ENCODE data around the gene NEUROD6.

Gene NEUROD6

DNA sequence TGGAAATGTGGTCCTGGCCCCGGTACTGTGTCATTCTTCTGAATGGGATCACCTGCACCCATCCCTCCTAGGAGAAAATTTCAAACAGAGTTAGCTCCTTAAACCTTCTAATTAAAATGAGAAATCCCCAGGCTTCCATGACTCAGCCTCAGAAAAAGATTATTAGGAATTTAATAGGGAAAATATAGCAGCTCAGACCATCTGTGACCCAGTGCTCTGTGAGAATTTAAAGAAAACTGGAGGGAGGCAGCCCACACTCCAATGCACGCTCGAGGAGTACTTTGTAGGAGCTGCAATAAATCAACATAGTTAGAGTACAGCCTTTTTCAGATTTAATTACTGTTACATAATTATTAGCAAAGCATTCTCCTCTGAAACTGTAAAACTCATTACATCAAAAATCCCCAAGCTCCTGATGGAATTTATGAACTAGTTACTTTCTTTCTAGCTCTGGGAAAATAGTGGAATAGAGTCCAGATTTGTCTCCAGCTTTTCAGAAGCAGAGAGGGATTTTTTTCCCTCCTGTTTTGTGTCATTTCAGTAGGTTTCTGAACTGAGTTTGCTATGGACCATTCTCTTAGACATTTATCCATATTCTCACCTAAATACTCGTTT lies 30.1 kb downstream of the NEUROD6 start:
- no peak for DNase-seq (ENCODE audit: extremely low read depth, low read depth)
- TF ChIP-seq, protein P1, sequence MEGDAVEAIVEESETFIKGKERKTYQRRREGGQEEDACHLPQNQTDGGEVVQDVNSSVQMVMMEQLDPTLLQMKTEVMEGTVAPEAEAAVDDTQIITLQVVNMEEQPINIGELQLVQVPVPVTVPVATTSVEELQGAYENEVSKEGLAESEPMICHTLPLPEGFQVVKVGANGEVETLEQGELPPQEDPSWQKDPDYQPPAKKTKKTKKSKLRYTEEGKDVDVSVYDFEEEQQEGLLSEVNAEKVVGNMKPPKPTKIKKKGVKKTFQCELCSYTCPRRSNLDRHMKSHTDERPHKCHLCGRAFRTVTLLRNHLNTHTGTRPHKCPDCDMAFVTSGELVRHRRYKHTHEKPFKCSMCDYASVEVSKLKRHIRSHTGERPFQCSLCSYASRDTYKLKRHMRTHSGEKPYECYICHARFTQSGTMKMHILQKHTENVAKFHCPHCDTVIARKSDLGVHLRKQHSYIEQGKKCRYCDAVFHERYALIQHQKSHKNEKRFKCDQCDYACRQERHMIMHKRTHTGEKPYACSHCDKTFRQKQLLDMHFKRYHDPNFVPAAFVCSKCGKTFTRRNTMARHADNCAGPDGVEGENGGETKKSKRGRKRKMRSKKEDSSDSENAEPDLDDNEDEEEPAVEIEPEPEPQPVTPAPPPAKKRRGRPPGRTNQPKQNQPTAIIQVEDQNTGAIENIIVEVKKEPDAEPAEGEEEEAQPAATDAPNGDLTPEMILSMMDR (IDR thresholded peaks at IDR 0.05; ENCODE audit: low read depth, low read length, missing control alignments), result no peak
- no peak overlapping the region for H3K4me3 ChIP-seq (replicated peaks; ENCODE audit: low read depth, low read length)

DNA sequence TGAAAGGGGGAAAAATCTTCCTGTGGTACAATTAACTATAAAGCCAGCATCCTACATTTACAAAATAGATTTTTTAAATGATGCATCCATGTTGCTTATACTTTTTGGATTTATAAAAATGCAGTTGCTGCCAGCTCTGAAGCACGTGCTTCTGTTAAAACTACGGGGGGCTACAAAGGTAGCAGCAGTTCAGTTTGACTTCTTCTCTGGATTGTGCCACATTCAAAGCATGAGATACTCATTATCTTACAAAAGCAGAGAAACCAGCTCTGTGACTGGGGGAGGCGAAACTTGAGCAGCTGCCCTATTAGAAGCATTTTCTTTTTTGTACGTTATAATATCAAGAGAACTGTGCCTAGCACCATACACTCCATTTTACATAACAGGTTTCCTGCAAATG lies 31.1 kb downstream of the NEUROD6 start:
- TF ChIP-seq, protein P1 (IDR thresholded peaks at IDR 0.05; ENCODE audit: low read depth, low read length, missing control alignments), result no peak
- H3K4me3 ChIP-seq (replicated peaks; ENCODE audit: low read depth, low read length), result no peak overlapping the region
- no peak for DNase-seq (ENCODE audit: extremely low read depth, low read depth)

DNA sequence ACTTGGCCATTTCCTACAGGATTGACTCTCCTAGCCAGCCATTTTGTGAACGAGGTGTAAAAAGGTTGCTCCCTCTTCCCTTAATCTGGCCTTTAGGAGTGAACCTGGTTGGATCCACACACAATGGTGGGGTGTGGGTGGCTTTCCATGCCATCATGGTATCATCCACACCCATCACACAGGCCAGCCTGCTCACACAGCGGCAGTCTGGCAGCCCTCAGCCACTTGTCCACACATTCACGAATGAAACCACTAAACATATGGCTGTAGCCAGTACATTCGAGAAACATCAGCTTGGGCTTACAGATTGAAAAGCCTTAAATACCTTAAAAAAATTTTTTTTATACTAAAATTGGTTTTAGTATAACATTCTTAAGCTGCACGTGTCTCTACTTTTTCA lies 31.9 kb downstream of the NEUROD6 start:
- TF ChIP-seq, protein P1 (IDR thresholded peaks at IDR 0.05; ENCODE audit: low read depth, low read length, missing control alignments), result no peak
- DNase-seq (ENCODE audit: extremely low read depth, low read depth), result no peak
- no peak overlapping the region for H3K4me3 ChIP-seq (replicated peaks; ENCODE audit: low read depth, low read length)

DNA sequence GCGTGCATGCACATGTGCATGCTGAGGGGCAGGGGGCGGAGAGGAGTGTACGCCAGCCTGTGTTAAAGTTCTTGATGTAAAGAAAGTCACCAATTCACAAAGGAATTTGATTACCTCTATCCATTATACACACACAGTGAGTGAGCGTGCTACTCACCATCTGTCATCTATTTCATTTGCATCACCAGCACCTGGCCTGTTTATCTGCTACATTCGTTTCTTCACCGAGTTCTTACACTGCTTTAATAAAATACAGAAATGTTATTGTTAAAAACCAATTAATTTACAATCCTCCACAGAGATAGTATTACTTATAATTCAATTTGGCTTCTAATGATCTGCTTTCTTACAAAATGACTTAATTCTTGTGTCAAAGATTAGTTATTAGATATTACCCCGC lies 32.6 kb downstream of the NEUROD6 start:
- TF ChIP-seq, protein P1 (IDR thresholded peaks at IDR 0.05; ENCODE audit: low read depth, low read length, missing control alignments), result no peak
- no peak overlapping the region for H3K4me3 ChIP-seq (replicated peaks; ENCODE audit: low read depth, low read length)
- no peak for DNase-seq (ENCODE audit: extremely low read depth, low read depth)

DNA sequence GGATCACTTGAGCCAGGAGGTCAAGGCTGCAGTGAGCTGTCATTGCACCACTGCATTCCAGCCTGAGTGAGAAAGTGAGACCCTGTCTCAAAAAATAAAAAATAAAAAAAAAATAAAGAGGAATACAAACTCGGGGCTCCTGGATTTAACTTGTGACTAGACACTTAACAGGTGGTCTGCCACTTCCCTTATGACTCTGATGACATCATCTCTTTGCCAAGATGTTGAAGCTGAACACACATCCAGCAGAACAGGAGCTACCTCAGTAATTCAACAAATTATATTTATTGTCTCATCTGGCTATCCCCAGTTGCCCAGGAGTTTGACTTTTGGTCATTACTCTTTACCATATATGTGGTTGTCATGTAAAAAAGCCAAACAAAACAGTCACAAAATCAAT lies 35.3 kb downstream of the NEUROD6 start:
- TF ChIP-seq, protein P1 (IDR thresholded peaks at IDR 0.05; ENCODE audit: low read depth, low read length, missing control alignments), result no peak
- DNase-seq (ENCODE audit: extremely low read depth, low read depth), result no peak

DNA sequence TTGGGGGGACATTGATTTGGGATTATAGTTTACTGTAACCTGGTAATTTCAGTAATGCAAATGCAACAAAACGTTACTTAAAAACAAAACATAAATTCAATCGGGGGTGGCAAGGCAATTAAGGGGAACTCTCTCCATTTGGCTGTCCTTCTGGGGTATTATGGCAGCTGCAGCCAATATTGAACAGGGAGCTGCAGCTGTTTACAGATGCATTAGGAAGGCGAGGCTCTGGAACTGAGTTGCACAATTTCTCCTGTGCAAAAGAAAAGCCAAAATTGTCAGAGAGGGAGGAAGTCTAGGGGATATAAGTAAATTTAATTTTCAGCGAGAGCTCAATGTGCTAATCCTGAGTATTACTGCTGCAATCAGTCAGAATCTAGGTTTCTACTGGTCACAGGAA lies 36.1 kb downstream of the NEUROD6 start:
- TF ChIP-seq, protein P1 (IDR thresholded peaks at IDR 0.05; ENCODE audit: low read depth, low read length, missing control alignments), result no peak
- no peak for DNase-seq (ENCODE audit: extremely low read depth, low read depth)
- no peak overlapping the region for H3K4me3 ChIP-seq (replicated peaks; ENCODE audit: low read depth, low read length)

More for the DNA sequence above, 35.3 kb downstream of the NEUROD6 start:
- H3K4me3 ChIP-seq (replicated peaks; ENCODE audit: low read depth, low read length), result no peak overlapping the region

DNA sequence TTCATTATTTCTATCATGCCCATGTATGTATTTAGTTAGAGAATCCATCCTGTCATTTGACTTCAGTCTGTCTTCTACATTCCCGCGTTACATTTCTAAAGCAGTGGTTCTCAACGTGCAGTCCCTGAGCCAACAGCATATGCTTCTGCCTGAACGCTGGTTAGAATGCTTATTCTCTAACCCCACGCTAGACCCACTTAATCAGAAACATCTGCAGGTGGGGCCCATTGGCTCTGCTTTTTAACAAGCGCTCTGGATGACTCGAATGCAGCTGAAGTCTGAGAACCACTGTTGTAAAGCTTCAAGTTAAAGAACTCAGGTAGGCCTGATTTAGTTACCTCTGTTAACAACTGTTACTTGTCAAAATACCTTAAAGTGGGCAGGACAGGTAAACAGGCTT lies 38.2 kb downstream of the NEUROD6 start:
- no peak overlapping the region for H3K4me3 ChIP-seq (replicated peaks; ENCODE audit: low read depth, low read length)
- no peak for DNase-seq (ENCODE audit: extremely low read depth, low read depth)
- TF ChIP-seq, protein P1 (IDR thresholded peaks at IDR 0.05; ENCODE audit: low read depth, low read length, missing control alignments), result no peak

Data from HFF-Myc (cell line).